ENCODE measurements around the gene TSC2.

DNA sequence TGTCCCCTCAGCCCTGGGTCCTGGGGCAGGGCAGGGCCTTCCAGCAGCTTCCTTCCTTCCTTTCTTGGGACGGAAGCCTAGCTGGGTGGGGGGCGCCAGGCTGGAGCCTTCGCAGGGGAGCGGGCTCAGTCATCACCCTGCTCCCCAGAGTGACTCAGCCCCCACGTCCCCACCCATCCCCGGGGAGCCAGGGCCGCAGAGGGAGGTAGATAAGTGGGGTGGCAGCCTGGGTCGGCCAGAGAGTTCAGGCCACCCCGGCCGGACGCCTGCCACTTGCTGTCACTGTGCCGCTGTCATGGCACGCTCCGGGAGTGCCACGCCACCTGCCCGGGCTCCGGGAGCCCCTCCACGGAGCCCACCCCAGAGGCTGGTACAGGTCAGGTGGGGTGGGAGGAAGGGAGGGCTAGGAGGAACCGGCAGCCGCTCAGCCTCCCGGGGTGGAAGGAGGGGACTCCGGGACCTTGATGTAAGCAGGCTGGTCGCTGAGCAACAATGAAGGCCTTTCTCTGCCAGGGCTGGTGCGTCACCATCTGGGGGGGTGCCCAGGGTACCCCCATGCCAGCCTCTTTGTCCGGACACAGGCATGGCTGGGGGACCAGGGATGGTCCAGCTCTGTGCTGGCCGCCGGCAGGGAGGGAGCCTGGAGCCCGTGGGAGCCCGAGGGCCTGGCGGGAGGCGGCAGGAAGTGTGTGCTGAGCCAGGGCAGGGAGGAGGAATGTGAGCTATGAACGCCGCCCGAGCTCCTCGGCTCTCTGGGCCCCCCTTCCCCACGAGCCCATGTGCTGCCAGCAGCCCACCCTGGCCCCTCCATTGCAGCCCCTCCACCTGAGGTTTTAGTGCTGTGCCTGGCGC is 14.5 kb upstream of the TSC2 start:
- TF ChIP-seq, protein P1, sequence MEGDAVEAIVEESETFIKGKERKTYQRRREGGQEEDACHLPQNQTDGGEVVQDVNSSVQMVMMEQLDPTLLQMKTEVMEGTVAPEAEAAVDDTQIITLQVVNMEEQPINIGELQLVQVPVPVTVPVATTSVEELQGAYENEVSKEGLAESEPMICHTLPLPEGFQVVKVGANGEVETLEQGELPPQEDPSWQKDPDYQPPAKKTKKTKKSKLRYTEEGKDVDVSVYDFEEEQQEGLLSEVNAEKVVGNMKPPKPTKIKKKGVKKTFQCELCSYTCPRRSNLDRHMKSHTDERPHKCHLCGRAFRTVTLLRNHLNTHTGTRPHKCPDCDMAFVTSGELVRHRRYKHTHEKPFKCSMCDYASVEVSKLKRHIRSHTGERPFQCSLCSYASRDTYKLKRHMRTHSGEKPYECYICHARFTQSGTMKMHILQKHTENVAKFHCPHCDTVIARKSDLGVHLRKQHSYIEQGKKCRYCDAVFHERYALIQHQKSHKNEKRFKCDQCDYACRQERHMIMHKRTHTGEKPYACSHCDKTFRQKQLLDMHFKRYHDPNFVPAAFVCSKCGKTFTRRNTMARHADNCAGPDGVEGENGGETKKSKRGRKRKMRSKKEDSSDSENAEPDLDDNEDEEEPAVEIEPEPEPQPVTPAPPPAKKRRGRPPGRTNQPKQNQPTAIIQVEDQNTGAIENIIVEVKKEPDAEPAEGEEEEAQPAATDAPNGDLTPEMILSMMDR (IDR thresholded peaks at IDR 0.05): no peak
- no peak for TF ChIP-seq POLR2A (IDR thresholded peaks at IDR 0.05)
